Measurements from ENCODE around the gene SLC4A11.

DNA sequence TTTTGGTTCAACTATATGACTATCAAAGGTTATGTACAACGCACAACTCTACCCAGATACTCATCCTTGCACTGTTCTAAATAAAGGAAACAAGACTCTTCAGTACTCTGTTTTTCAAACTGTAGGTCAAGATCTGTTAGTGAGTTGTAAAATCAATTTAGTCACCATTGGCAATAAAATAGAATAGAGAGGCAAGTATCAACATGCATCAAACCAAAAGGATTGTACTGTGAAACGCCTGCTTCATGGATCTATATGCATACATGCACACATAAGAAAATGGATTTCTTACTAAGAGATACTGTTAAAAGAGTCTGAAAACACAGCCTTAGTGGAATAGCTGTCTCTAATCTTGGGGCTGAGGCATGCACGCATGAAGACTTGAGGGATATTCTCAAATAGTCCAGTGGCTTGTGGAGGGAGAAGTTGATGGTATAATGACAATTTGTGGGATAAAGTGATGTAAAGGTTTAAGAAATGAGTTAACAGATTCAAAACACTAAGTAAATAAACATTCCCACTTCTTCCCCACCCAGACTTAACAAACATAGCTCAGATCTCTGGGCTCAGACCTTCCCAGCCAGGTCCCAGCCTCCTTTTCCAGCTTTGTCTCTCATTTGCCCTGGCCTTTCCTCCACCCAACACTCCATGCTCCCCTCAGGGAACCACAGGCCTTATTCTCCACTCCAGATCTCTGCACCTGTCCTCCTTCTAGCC lies 54.9 kb downstream of the SLC4A11 start:
- no peak for TF ChIP-seq CTCF (IDR thresholded peaks at IDR 0.05)
- no peak for TF ChIP-seq POLR2A (IDR thresholded peaks at IDR 0.05)

Data from lower leg skin (tissue), 3 donors.